HepG2 (cell line): Measurements from ENCODE around the gene SLC24A4.

Experiments used
- AGO1 ChIP-seq: fragments of 200-400 bp; formaldehyde crosslinking; IDR thresholded peaks from 2 replicates; pipeline ENCODE4 v1.6.1; 2017; ENCODE audit warnings: mild to moderate bottlenecking, low read depth, low read length, moderate library complexity; ENCODE audit not compliant: poor library complexity, severe bottlenecking
- CTCF ChIP-seq: sonication (generic); formaldehyde crosslinking; IDR thresholded peaks from 2 replicates; pipeline ENCODE4 v1.5.0; 2020; ENCODE audit warnings: mild to moderate bottlenecking, missing genetic modification reagents, moderate library complexity
- EP300 ChIP-seq, 3 experiments: sonication (generic) in 1 of 3; formaldehyde crosslinking in 1 of 3; IDR thresholded peaks; 2 replicates each; pipeline versions ENCODE4 v1.5.1 to v1.6.1; 2011 to 2020; ENCODE audit warnings: low read depth in 2 of 3, low read length in 2 of 3, borderline replicate concordance in 1 of 3, improper control_type of control experiment in 1 of 3, mild to moderate bottlenecking in 1 of 3, missing genetic modification reagents in 1 of 3, moderate library complexity in 1 of 3

- TF ChIP-seq CTCF (CRISPR knock-in tag) (no peak), AGO1 (no peak), EP300 (IDR thresholded peaks at IDR 0.05; ENCODE audit: low read depth in 2 of 2, low read length in 2 of 2) (no peak), EP300 (CRISPR knock-in tag; IDR thresholded peaks at IDR 0.05; ENCODE audit: borderline replicate concordance) (no peak)
These were observed 119.0 kb downstream of the SLC24A4 start for GRCh38 chr14:92441751-92442504.
